Central memory CD8-positive, alpha-beta T cell (primary cell): ENCODE data around the gene CMC2.
A peak's percentile ranks its signal among the peaks of the same experiment; 100 is the strongest.

Source experiments
- ATAC-seq: fragments of 150-1000 bp; cut with Tn5 transposase; replicated peaks from 2 replicates; pipeline ENCODE4 v1.10.0; 2022; ENCODE audit warnings: mild to moderate bottlenecking, moderate FRiP score, moderate number of reproducible peaks; ENCODE audit not compliant: poor library complexity, severe bottlenecking; ENCODE audit errors: extremely low read depth
- DNase-seq, 2 donors: peaks; one replicate each; pipeline ENCODE4 v3.0.0; 2021; ENCODE audit warnings: low spot score in 2 of 2
- H3K27ac Mint-ChIP-seq: one replicate; pipeline ENCODE4 v1.8.0; 2022; ENCODE audit warnings: low read depth, mild to moderate bottlenecking, moderate library complexity, mixed read lengths
- H3K27me3 Mint-ChIP-seq: one replicate; pipeline ENCODE4 v1.8.0; 2022; ENCODE audit warnings: mixed read lengths
- H3K36me3 Mint-ChIP-seq: one replicate; pipeline ENCODE4 v1.8.0; 2022; ENCODE audit warnings: mild to moderate bottlenecking, moderate library complexity, mixed read lengths; ENCODE audit not compliant: insufficient read depth
- H3K4me1 Mint-ChIP-seq: one replicate; pipeline ENCODE4 v1.8.0; 2022; ENCODE audit warnings: mixed read lengths
- H3K4me3 Mint-ChIP-seq: one replicate; pipeline ENCODE4 v1.8.0; 2022; ENCODE audit warnings: mild to moderate bottlenecking, moderate library complexity, mixed read lengths
- H3K9me3 Mint-ChIP-seq: one replicate; pipeline ENCODE4 v1.8.0; 2022; ENCODE audit warnings: mixed read lengths

CMC2 gene

GRCh38 chr16:80931801-80932707, 74.6 kb downstream of the CMC2 start:
- Mint-ChIP-seq H3K4me1 (peaks cover 6% of the 10 kb centered on the region), H3K27ac (no peak overlapping the region), H3K27me3 (peaks cover 92% of the 10 kb centered on the region), H3K9me3 (peaks cover 5% of the 10 kb centered on the region), H3K36me3 (no peaks in the 10 kb centered on the region), H3K4me3 (peak overlapping the region; percentile 63)
- ATAC-seq (no peak), DNase-seq (no peak)

- Mint-ChIP-seq H3K27ac (no peak overlapping the region), H3K9me3 (peaks cover 5% of the 10 kb centered on the region), H3K4me1 (no peaks in the 10 kb centered on the region), H3K36me3 (no peaks in the 10 kb centered on the region), H3K27me3 (peaks cover 45% of the 10 kb centered on the region), H3K4me3 (no peak overlapping the region)
- DNase-seq (no peak), ATAC-seq (no peak)
Measured at GRCh38 chr16:80924372-80924978, 82.2 kb downstream of the CMC2 start.

DNA sequence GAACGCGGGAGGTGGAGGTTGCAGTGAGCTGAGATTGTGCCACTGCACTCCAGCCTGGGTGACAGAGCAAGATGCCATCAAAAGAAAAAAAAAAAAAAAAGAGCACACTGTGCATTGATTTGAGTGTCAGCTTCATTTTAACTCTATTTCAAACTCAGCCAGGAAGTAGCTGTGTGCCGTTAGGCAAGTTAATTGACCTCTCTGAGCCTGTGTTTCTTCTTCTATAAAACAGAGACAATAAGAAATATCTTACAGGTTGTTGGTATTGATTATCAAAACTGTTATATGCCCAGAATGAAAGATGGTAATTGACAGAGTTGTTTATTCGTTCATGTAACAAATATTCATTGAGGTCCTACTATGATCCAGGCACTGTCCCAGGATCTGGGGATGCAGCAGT, 83.3 kb downstream of the CMC2 start:
- Mint-ChIP-seq H3K9me3 (peaks cover 4% of the 10 kb centered on the region), H3K4me1 (no peaks in the 10 kb centered on the region), H3K36me3 (no peaks in the 10 kb centered on the region), H3K27me3 (peaks cover 45% of the 10 kb centered on the region), H3K4me3 (no peak overlapping the region), H3K27ac (no peak overlapping the region)
- ATAC-seq (no peak), DNase-seq (no peak)
